Muscle layer of colon (tissue), 2 donors: ENCODE measurements around the gene BAZ2B.

Experiments used
- H3K27ac ChIP-seq: one replicate; pipeline ENCODE4 v1.7.0; 2013; ENCODE audit warnings: low read depth, mild to moderate bottlenecking, low read length, moderate library complexity
- H3K27me3 ChIP-seq, 2 donors: one replicate each; pipeline ENCODE4 v1.7.0; 2013; ENCODE audit warnings: low read length in 2 of 2, mild to moderate bottlenecking in 2 of 2; ENCODE audit not compliant: insufficient read depth in 2 of 2, control insufficient read depth in 1 of 2
- H3K36me3 ChIP-seq: one replicate; pipeline ENCODE4 v1.7.0; 2013; ENCODE audit warnings: mild to moderate bottlenecking, low read length; ENCODE audit not compliant: insufficient read depth
- H3K4me1 ChIP-seq: one replicate; pipeline ENCODE4 v1.7.0; 2013; ENCODE audit warnings: mild to moderate bottlenecking, low read length; ENCODE audit not compliant: insufficient read depth
- H3K4me3 ChIP-seq, 2 donors: one replicate each; pipeline ENCODE4 v1.7.0; 2013; ENCODE audit warnings: low read length in 2 of 2, low read depth in 1 of 2, mild to moderate bottlenecking in 1 of 2, moderate library complexity in 1 of 2
- H3K9ac ChIP-seq: one replicate; pipeline ENCODE4 v1.7.0; 2013; ENCODE audit warnings: low read length
- H3K9me3 ChIP-seq: one replicate; pipeline ENCODE4 v1.7.0; 2013; ENCODE audit warnings: mild to moderate bottlenecking, low read length
- donor health status: abdominal sarcoma.
- donor health status: Adenocarcinoma of cecum.

BAZ2B gene

GRCh38 chr2:159456500-159457426 lies 159.6 kb downstream of the BAZ2B start:
- H3K4me1 ChIP-seq, result peaks cover 11% of the 10 kb centered on the region
- no peaks in the 10 kb centered on the region for H3K27me3 ChIP-seq
- no peaks in the 10 kb centered on the region for H3K9me3 ChIP-seq
- H3K9ac ChIP-seq, result no peak overlapping the region
- H3K36me3 ChIP-seq, result no peaks in the 10 kb centered on the region
- no peak overlapping the region for H3K4me3 ChIP-seq
- H3K27ac ChIP-seq, result no peak overlapping the region

GRCh38 chr2:159455330-159455918 lies 160.9 kb downstream of the BAZ2B start:
- H3K27me3 ChIP-seq, result no peaks in the 10 kb centered on the region
- no peak overlapping the region for H3K4me3 ChIP-seq
- no peak overlapping the region for H3K27ac ChIP-seq
- H3K9me3 ChIP-seq, result no peaks in the 10 kb centered on the region
- H3K4me1 ChIP-seq, result peaks cover 11% of the 10 kb centered on the region
- H3K9ac ChIP-seq, result no peak overlapping the region
- H3K36me3 ChIP-seq, result no peaks in the 10 kb centered on the region

- no peak overlapping the region for H3K27ac ChIP-seq
- peaks cover 11% of the 10 kb centered on the region for H3K4me1 ChIP-seq
- H3K9ac ChIP-seq, result no peak overlapping the region
- no peak overlapping the region for H3K4me3 ChIP-seq
- H3K36me3 ChIP-seq, result no peaks in the 10 kb centered on the region
- no peaks in the 10 kb centered on the region for H3K9me3 ChIP-seq
- no peaks in the 10 kb centered on the region for H3K27me3 ChIP-seq
Measured at GRCh38 chr2:159454185-159454584, 162.2 kb downstream of the BAZ2B start.

- Histone ChIP-seq H3K27me3 (no peaks in the 10 kb centered on the region), H3K9ac (no peak overlapping the region), H3K27ac (no peak overlapping the region), H3K4me1 (no peaks in the 10 kb centered on the region), H3K4me3 (no peak overlapping the region), H3K9me3 (no peaks in the 10 kb centered on the region), H3K36me3 (peaks cover 20% of the 10 kb centered on the region)
Measured at GRCh38 chr2:159450180-159450579, 166.2 kb downstream of the BAZ2B start.

GRCh38 chr2:159449504-159450124 lies 166.7 kb downstream of the BAZ2B start:
- Histone ChIP-seq H3K36me3 (peaks cover 25% of the 10 kb centered on the region), H3K4me3 (no peak overlapping the region), H3K9ac (no peak overlapping the region), H3K9me3 (no peaks in the 10 kb centered on the region), H3K27me3 (no peaks in the 10 kb centered on the region), H3K4me1 (no peaks in the 10 kb centered on the region), H3K27ac (no peak overlapping the region)

GRCh38 chr2:159446817-159447216 lies 169.5 kb downstream of the BAZ2B start:
- Histone ChIP-seq H3K36me3 (peaks cover 37% of the 10 kb centered on the region), H3K9ac (no peak overlapping the region)

GRCh38 chr2:159446201-159446600 lies 170.1 kb downstream of the BAZ2B start:
- Histone ChIP-seq H3K36me3 (peaks cover 37% of the 10 kb centered on the region), H3K27ac (no peak overlapping the region), H3K4me3 (no peak overlapping the region), H3K27me3 (no peaks in the 10 kb centered on the region), H3K4me1 (no peaks in the 10 kb centered on the region), H3K9me3 (no peaks in the 10 kb centered on the region), H3K9ac (no peak overlapping the region)

More at GRCh38 chr2:159446817-159447216, 169.5 kb downstream of the BAZ2B start:
- no peak overlapping the region for H3K27ac ChIP-seq
- H3K27me3 ChIP-seq, result no peaks in the 10 kb centered on the region
- H3K4me1 ChIP-seq, result no peaks in the 10 kb centered on the region
- no peak overlapping the region for H3K4me3 ChIP-seq
- H3K9me3 ChIP-seq, result no peaks in the 10 kb centered on the region

- peaks cover 37% of the 10 kb centered on the region for H3K36me3 ChIP-seq
Measured at GRCh38 chr2:159445307-159445706, 171.0 kb downstream of the BAZ2B start.

GRCh38 chr2:159444754-159445153 lies 171.6 kb downstream of the BAZ2B start:
- Histone ChIP-seq H3K4me1 (no peaks in the 10 kb centered on the region), H3K9ac (no peak overlapping the region), H3K27me3 (no peaks in the 10 kb centered on the region), H3K9me3 (no peaks in the 10 kb centered on the region), H3K27ac (no peak overlapping the region), H3K36me3 (peaks cover 37% of the 10 kb centered on the region), H3K4me3 (no peak overlapping the region)

More at GRCh38 chr2:159445307-159445706, 171.0 kb downstream of the BAZ2B start:
- no peaks in the 10 kb centered on the region for H3K27me3 ChIP-seq
- H3K4me1 ChIP-seq, result no peaks in the 10 kb centered on the region
- H3K9me3 ChIP-seq, result no peaks in the 10 kb centered on the region
- no peak overlapping the region for H3K9ac ChIP-seq
- H3K27ac ChIP-seq, result no peak overlapping the region
- H3K4me3 ChIP-seq, result no peak overlapping the region

- H3K27me3 ChIP-seq, result no peaks in the 10 kb centered on the region
- no peak overlapping the region for H3K4me3 ChIP-seq
- no peaks in the 10 kb centered on the region for H3K9me3 ChIP-seq
- H3K9ac ChIP-seq, result no peak overlapping the region
- H3K27ac ChIP-seq, result no peak overlapping the region
- no peaks in the 10 kb centered on the region for H3K4me1 ChIP-seq
- peaks cover 47% of the 10 kb centered on the region for H3K36me3 ChIP-seq
Measured at GRCh38 chr2:159442159-159442852, 174.0 kb downstream of the BAZ2B start.

GRCh38 chr2:159441182-159441581 lies 175.2 kb downstream of the BAZ2B start:
- H3K27ac ChIP-seq, result no peak overlapping the region
- H3K9me3 ChIP-seq, result no peaks in the 10 kb centered on the region
- H3K36me3 ChIP-seq, result peaks cover 37% of the 10 kb centered on the region
- no peaks in the 10 kb centered on the region for H3K27me3 ChIP-seq
- no peak overlapping the region for H3K9ac ChIP-seq
- H3K4me1 ChIP-seq, result no peaks in the 10 kb centered on the region
- H3K4me3 ChIP-seq, result no peak overlapping the region
